Activated CD4-positive, CD25-positive, alpha-beta regulatory T cell treated with anti-CD3 and anti-CD28 coated beads, Interleukin-2, amount 50 U/mL, for 24 hours (primary cell): Measurements from ENCODE around the gene TSHZ3.

Experiments used
- ATAC-seq, 2 donors: fragments of 150-1000 bp; cut with Tn5 transposase; one replicate each; pipeline ENCODE4 v1.10.0; 2021; ENCODE audit warnings: mild to moderate bottlenecking in 1 of 2, moderate library complexity in 1 of 2

TSHZ3 gene

DNA sequence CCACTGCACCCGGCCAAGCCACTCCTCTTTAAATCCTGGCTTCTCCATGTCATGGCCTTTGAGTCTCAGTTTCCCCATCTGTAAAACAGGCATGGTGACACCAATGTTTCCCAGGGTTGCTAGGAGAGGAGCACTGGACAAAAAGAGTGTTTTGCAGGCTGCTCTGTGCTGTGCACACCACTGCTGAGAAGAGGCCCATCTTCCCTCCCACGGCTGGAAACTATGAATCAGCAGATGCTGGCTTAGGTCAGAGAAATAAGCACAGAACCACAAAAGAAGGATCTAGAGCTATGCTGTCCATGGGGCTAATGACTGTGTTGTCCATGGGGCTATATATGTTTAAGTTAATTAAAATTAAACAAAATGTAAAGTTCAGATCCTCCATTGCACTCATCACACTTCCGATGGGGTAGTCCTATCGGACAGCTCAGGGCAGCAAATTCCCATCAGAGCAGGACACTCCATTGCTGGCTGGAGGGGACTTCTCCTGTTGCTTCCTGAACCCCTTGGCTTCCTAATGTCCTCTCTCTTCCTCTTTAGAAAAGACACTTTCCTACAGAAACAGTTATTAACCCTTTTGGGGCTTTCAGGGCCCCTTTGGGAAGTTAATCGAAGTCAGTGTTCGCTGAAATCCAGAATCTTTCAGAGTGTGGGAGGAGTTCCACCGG lies 37.1 kb downstream of the TSHZ3 start:
- ATAC-seq, result no peak

DNA sequence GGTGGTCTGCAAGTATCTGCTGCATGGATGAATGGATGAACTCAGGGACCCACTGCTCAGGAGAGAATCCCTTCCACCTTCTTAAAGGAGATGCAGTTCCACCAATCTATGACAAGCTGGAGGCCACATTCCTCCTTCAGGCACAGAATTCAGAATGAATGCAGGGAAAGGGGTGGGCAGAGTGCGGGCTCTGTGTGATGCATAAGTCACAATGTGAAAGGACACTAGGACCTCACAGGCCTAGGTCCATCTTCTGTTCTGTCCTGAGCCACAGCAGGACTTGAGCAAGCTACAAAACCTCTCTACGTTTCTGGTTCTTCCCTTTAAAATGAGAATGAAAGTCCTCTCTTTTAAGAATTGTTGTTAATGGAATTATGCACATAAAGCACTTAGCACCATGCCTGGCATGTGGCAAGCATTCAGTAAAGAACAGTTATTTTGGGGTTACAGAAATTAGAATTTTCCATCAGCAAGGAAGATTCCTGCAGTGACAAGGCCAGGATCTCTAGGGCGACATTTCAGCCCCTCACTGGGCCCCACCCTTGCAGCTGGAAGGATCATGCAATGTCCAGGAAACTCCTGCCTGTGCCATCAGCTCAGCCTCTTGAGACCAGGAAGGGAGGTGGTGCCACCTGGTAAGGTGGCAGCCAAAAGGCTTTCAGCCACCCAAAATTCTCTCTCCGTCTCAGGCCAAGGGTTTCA lies 38.7 kb downstream of the TSHZ3 start:
- no peak for ATAC-seq

DNA sequence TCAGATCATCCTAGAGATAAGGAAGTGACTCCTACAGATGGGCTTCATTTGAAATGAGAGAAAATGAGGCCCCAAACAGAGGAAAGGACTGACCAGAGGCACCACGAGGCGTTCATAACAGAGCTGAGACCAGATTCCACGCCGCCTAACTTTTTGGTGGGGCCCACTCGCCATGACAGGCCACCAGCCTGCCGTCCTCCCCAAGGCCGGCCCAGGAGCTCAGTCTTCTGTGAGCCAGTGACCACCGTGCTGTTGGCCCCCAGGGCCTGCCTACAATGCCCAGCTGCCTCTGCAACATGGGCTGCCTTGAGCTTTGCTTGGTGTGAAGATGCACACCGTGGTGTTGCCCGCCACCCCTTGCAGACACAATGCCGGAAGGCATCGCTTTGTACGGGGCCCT lies 40.5 kb downstream of the TSHZ3 start:
- ATAC-seq, result no peak

- no peak for ATAC-seq
Observed at GRCh38 chr19:31307071-31307669, 42.1 kb downstream of the TSHZ3 start.

GRCh38 chr19:31306006-31306753 lies 43.1 kb downstream of the TSHZ3 start:
- no peak for ATAC-seq

DNA sequence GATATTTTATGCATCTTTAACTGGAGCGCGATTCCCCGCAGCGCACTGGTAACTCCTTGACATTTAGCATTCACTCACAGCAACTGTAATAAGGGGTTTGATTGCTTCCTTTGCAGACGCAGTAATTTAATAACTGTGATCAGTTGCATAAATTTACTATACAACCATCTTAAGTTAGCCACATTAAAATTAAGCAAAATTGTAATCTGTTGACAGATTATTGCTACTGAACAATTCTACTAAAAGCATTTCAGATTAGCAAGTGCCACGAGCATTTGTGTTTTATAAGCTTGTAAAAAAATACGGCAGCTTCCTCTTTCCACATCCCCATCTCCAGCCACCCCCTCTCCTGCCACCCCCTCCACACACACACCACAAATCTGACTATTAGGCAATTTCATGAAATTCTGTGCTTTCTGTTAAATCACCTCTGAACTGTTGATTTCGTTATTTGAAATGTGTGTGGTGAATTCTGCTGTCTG lies 44.4 kb downstream of the TSHZ3 start:
- no peak for ATAC-seq

- ATAC-seq, result no peak
Observed at GRCh38 chr19:31303262-31303815, 45.9 kb downstream of the TSHZ3 start.

DNA sequence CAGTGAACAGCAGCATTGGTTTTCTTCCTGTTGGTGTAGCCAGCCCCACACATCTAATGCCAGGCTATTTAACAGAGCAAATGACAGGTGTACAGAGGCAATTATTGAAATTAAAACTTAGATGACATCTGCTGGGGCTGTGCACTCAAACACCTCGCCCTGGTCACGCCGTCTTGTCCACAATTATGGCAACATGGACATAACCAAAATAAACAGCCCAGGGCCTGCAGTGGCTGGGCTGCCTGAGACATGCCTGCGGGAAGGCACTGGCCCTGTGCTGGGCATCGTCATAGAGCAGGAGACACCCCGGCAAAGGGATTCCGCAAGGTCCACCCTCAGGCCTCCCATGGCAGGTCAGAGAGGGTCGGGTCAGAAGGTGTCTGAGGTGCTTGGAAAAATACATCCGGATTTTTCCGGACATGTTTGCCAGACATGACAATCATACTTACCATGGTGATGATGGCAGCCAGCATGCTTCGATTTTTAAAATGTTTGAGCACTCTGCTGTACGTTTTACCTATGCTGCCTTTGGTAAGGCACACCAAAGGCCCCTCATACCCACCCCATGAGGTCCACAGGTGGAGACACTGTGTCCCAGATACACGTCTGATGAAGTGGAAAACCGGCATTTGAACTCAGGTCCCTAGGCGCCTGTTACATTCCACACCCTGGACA lies 47.8 kb downstream of the TSHZ3 start:
- no peak for ATAC-seq

DNA sequence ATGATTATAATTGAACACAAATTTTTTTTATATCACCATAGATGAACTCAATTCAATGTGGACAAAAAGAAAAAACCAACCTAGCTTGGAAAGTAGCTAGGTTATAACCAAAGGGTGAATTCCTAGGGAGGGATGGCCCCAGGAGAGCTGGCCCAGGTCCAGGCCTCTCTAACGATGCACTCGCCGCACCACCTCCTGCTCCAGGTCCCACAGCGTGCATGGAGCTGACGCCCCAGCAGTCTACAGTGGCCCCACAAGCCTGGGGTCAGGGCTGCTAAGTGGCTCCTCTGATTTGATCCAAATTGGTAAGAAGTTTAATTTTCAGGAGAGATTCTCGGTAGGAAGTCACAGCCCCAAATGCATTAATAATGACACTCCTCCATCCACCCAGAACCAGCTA lies 48.8 kb downstream of the TSHZ3 start:
- ATAC-seq, result no peak

GRCh38 chr19:31299665-31300064 lies 49.6 kb downstream of the TSHZ3 start:
- no peak for ATAC-seq

GRCh38 chr19:31297991-31298390 lies 51.2 kb downstream of the TSHZ3 start:
- no peak for ATAC-seq

DNA sequence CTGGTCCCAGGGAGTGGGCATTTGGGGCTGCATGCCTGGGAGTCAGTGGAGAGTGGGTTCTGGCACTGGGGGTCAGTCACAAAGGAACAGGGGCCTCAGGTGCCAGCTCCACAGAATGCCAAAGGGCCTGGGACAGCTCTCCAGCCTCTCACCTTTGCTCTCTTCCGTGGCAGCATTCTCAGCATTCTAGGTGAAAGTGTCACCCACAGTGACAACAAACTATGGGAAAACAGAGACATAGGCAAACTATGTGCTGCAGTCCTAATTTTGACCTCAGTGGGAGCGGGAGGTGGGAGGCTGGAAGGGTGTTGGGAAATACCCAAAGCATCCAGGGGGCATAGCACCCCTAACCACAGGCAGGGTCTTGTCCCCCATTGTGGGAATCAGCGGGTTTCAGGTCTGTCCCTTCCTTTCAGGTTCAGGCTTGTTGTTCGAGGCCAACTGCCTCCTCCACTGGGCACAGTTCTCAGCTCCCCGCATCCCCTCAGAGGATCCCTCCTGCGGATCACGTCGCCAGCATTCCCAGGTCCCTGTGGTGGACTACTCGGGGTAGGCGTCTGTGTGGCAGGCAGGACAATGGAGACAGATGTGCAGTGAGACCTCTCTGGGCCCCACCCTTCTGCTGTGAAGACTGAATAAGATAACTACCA lies 52.4 kb downstream of the TSHZ3 start:
- ATAC-seq, result no peak

GRCh38 chr19:31294189-31294588 lies 55.0 kb downstream of the TSHZ3 start:
- no peak for ATAC-seq

- ATAC-seq, result no peak
Observed at GRCh38 chr19:31292639-31293185, 56.5 kb downstream of the TSHZ3 start.

DNA sequence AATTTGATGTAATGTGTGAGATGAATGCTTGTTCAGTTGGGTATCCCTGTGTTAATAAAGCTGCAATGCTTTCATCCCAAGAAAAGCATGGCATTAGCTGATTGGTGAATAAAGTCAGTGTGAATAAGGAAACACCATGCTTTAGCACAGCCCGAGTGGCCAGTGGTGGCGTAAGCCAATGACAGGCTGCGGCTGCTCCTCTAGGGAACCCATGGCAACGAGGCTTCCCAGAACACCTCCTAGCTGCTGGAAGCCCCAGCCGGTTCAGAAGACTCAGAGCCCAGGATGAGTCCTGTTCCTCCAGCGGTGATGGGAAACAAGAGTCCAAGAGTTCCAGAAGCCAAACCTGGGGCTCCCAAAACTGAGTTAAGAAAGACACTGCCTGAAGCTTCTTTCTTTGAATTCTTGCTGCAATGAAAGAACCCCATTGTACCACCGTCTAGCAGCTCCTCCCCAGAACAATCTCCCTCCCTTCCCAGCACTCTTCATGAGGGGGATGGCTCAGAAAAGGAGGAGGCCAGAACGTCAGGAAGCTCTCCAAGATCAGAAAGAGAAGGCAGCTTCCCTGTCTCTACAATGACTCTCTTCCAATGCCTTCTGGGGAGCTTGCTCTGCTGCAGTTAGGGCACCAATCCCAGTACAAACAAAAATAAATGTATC lies 58.2 kb downstream of the TSHZ3 start:
- no peak for ATAC-seq

GRCh38 chr19:31289976-31290375 lies 59.3 kb downstream of the TSHZ3 start:
- no peak for ATAC-seq

- ATAC-seq, result no peak
Observed at GRCh38 chr19:31289381-31289880, 59.8 kb downstream of the TSHZ3 start.

GRCh38 chr19:31286491-31286890 lies 62.7 kb downstream of the TSHZ3 start:
- ATAC-seq, result no peak

DNA sequence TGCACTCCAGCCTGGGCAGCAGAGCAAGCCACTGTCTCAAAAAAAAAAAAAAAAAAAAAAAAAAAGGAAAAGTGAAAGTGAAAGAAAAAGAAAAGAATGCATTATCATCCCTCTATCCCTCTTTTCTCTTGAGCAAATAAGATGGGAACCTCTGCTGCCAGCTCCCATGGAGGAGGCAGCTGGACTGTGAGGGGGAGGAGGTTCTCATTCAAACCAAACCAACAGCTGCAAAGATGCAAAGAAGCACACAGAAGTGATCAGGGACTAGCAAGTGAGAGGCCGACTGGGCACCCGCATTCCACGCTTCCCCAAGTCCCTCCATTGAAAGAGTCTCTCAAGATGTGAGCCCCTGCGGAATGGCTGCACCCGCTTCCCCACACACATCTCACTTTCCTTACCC lies 63.5 kb downstream of the TSHZ3 start:
- no peak for ATAC-seq

DNA sequence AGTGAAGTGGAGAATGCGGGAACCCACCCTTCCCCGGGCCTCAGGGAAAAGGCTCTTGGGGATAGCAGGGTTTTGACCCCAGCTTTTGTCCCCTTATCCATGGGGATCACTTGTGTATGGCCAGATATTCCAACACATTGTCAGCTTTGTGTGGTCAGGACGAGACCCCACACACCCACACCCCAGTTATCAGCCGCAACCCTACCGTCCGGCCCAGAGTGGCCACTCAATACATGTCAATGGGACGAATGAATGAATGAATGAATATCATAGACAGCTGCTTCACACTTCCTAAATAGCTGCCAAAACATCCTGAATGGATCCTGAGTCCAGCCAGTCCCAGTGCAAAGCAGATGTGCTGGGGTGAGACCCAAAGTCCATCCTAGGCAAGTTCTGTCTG lies 64.6 kb downstream of the TSHZ3 start:
- no peak for ATAC-seq

- ATAC-seq, result no peak
Observed at GRCh38 chr19:31283701-31284100, 65.5 kb downstream of the TSHZ3 start.
